ENCODE data around the gene EIF1B. TPM values are rescaled to one million over a fixed set of nuclear protein-coding genes. Genes with fewer than 3 reads are reported as not detected.

Gene EIF1B
- total RNA-seq = 13.8 and 19.4 TPM in 2 replicates

GRCh38 chr3:40309418-40309924, at the start of gene EIF1B:
Gene EIF1B, plus strand, starts transcription at chr3:40309707. Its CDS starts 235 bp downstream, at chr3:40309942.

Other genes starting within 250 kb of the EIF1B start
- gene ENTPD3, start 77.5 kb downstream of the EIF1B start, total RNA-seq = under 0.01 TPM in 2 replicates
- gene RPL14, start 147.6 kb downstream of the EIF1B start, total RNA-seq = 534 and 578 TPM in 2 replicates
- gene ZNF619, start 167.4 kb downstream of the EIF1B start, total RNA-seq = 6.5 and 7.4 TPM in 2 replicates
- 6.7 and 7.6 TPM in 2 replicates for gene ZNF620, start 196.3 kb downstream of the EIF1B start, total RNA-seq
- 8.1 and 9.1 TPM in 2 replicates for gene ZNF621, start 215.3 kb downstream of the EIF1B start, total RNA-seq

Measured in dermis lymphatic vessel endothelial cell (primary cell).